SH-SY5Y (cell line): ENCODE results near the gene UAP1L1.

ENCODE experiments used
- GATA2 ChIP-seq: IDR thresholded peaks from 2 replicates; pipeline ENCODE4 v1.6.1; 2011; ENCODE audit warnings: mild to moderate bottlenecking, low read depth, low read length
- GATA3 ChIP-seq: IDR thresholded peaks from 2 replicates; pipeline ENCODE4 v1.6.1; 2011; ENCODE audit warnings: low read depth, mild to moderate bottlenecking, low read length, moderate library complexity

- TF ChIP-seq GATA3 = no peak
- no peak for TF ChIP-seq GATA2
These were observed 36.3 kb downstream of the UAP1L1 start for GRCh38 chr9:137113385-137114159.
